ENCODE results near the gene ST8SIA6.

ST8SIA6 gene

GRCh38 chr10:17383801-17384555, 70.4 kb downstream of the ST8SIA6 start:
- DNase-seq: no peak

DNA sequence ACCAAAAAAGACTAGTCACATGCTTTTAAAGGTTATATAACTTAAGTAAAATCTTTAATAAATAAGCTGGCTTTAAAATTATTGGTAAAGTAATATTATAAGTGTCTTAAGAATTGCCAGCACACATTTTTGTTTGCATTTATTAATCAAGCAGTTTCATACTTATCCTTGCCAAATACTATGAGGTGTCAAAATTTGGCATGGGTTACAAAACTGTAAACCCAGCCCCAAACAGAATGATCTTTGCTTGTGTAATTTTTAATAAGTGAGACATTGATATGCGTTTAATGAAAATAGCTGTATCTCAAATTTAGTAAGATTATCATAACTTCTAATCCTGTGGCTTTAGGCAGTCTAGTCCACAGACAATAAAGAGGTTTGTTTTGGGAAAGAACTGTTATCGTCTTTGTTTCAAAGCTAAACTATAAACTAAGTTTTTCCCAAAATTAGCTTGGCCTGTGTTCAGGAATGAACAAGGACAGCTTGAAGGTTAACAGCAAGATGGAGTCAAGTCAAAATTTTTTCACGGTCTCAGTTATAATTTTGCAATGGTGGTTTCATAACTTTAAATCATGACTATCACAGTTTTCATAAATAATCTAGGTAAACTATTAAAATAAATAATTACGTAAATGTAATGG, 72.8 kb downstream of the ST8SIA6 start:
- no peak for DNase-seq

DNA sequence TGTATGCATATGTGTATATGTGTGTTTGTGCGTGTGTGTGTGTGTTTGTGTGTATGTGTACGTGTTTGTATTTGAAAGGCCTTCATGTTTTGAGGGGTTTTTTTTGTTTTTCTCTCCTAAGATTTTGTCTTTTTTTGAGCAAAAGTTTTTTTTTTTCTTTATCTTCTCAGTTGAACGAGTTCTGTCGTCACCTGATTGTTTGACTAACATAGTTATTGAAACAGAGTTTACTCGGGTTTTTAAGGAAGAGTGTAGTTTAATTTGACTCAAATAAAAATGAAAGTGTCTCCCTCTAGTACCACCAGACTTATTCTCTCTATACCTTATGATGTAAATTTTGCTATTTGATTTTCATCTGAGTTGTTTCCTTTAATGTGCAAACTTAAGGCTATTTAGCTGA, 73.5 kb downstream of the ST8SIA6 start:
- DNase-seq: no peak

GRCh38 chr10:17380016-17380415, 74.4 kb downstream of the ST8SIA6 start:
- no peak for DNase-seq

DNA sequence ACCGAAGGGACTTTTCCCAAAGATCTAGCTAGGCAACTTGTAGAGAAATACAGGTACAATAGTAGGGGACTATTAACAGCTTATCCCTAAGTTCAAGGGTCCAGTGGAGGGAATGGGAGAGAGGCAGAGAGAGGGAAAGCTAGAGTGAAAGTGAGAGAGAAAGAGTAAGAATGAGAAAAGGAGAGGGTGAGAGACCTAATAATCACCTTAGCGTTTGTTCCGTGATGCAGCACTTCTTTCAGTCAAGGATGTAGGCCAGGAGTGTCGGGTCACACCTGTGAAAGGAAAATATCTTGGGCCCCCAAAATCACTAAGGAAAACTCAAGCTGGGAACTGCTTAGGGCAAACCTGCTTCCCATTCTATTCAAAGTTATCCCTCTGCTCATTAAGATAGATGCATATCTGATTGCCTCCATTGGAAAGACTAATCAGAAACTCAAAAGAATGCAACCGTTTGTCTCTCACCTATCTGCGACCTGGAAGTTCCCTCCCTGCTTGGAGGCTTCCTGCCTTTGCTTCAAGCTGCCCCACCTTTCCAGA, 75.2 kb downstream of the ST8SIA6 start:
- DNase-seq: no peak

- DNase-seq: no peak
Measured at GRCh38 chr10:17375936-17376584, 78.3 kb downstream of the ST8SIA6 start.

DNA sequence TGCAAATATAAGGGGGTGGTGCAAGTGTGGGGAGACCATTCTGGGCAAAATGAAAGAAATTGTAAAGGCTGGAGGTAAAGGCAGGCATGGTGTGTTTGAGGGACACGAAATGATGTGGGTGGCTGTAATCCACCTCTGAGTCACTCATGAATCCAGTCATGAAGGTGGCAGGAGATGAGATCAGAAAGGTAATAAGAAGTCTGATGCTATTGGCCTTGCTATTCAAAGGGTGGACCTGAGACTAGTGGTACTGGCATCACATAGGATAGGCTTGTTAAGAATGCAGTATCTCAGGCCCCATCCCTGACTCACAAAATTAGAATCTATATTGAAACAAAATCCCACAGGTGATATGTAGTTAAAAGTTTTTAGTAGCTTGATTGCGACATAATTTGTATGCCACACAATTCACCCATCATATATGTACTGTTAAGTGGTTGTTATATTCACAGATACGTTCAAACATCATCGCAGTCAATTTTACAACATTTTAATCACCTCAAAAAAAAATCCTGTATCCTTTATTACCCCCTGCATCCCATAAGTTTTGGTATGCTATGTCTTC, 85.6 kb downstream of the ST8SIA6 start:
- DNase-seq: no peak

GRCh38 chr10:17366705-17367104, 87.7 kb downstream of the ST8SIA6 start:
- no peak for DNase-seq

DNA sequence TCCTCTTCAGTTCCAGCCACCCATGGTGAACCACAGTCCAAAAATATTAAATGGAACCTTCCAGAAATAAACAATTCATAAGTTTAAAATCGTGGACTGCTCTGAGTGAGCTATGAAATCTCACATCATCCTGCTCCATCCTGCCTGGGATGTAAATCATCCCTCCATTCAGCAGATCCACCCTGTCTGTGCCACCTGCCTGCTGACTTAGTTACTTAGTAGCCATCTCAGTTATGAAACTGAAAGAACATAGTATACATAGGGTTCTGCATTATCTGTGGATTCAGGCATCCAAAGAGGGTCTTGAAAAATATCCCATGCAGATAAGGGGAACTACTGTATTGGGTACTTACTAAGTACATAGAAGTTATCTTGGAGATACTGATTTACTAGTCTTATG, 89.0 kb downstream of the ST8SIA6 start:
- no peak for DNase-seq

DNA sequence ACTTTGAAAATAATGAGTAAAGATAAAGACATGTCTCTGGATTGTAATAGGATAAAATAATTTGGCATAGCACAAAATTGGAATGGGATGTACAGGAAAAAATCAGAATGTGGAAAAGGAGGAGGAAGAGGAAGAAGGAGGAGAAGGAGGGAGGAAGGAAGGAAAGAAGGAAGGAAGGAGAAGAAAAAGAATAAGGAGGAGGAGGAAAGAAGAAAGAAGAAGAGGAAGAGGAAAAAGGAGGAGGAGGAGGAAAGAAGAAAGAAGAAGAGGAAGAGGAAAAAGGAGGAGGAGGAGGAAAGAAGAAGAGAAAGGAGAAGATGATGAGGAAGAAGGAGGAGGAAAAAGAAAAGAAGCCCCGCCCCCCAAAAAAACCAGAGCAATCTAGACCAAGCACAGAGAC, 95.9 kb downstream of the ST8SIA6 start:
- DNase-seq: no peak

DNA sequence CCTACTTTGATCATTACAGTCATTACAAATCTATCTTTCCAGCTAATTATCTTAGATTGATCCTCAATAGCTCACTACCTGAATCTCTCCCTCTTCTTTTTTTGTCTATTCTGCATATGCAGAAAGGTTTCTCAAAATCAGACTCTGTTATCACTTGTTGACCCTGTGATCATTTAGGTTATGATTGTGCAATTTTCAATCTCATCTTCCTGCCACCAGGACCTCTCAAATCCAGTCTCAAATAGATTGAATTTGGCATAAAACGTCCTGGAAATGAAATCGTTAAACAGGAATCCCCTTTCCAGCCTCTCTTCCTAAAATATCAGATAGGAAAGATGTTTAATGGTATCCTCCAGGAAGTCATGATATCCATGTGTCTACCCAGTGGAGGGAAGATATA, 96.6 kb downstream of the ST8SIA6 start:
- DNase-seq: no peak

DNA sequence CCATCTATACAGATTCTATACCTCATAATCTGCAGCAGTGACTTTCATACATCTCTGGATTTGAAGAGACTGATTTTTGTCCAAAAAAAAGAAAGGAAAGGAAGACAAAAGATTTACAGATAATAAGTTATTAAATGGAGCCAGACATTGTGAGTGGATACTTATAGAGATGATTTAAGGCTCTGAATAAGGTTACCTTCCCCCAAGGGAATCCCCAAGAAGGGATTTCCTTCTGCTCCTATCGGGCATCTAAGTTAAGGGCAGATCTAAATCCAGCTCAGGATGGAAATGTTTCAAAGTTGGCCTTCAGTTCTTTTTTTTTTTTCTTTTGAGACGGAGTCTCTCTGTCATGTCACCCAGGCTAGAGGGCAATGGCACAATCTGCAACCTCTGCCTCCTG, 97.6 kb downstream of the ST8SIA6 start:
- no peak for DNase-seq

DNA sequence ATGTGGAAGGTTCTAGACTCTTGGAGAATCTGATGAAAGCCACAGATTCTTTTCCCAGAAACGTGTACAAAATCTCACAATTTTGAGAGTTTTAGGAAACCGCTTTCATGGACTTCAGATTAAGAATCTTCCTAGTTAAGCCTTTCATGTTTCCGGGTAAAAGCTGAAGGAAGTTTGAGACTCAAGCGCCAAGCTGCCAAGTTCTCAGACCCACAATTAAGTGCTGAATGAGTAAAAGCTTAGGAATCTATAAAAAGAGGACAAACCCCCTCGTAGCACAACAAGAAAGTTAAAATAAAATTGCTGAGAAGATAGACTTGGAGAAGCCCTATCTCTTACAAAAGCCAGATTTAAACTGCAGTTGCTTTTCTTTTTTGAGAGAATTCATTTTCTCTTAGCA, 99.6 kb downstream of the ST8SIA6 start:
- no peak for DNase-seq

- no peak for DNase-seq
Measured at GRCh38 chr10:17353568-17354300, 100.7 kb downstream of the ST8SIA6 start.

- no peak for DNase-seq
Measured at GRCh38 chr10:17352583-17352982, 101.8 kb downstream of the ST8SIA6 start.

DNA sequence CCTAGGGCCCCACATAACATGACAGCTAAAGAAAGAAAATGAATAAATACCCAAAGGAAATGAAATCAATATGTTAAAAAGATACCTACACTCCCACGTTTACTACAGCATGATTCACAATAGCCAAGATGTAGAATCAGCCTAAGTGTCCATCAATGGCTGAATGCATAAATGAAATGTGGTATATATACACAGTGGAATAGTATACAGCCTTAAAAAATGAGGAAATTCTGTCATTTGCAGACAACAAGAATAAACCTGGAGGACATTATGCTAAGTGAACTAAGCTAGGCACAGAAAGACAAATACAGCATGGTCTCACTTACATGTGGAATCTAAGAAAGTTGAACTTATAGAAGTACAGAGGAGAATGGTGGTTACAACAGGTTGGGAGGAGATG, 102.9 kb downstream of the ST8SIA6 start:
- DNase-seq: no peak

GRCh38 chr10:17349717-17350116, 104.7 kb downstream of the ST8SIA6 start:
- DNase-seq: no peak

GRCh38 chr10:17348501-17349349, 105.7 kb downstream of the ST8SIA6 start:
- DNase-seq: peak; percentile 55

DNA sequence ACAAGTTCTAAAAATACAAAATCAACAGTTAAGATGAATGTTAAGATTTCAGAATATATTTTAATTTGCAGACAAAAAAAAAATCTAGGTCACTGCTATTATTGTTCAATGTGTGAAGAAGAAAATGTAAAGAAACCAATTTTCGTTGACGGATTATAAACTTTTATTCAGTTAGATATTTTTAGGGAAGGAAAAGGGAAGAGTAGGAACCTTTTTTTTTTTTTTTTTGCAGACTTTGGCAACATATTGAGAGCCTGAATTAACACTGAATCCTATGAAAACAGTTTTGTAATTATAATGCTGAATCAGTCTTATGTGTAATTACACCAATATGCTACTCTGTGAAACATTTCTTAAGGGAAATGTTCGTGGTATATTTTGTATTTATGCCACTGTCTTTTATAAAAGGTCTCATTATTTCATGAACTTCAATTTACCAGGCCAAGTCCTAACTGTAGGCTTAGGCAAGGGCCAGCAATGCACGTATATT, 106.3 kb downstream of the ST8SIA6 start:
- DNase-seq: no peak

- DNase-seq: no peak
Measured at GRCh38 chr10:17344206-17344605, 110.2 kb downstream of the ST8SIA6 start.

GRCh38 chr10:17343118-17343517, 111.3 kb downstream of the ST8SIA6 start:
- no peak for DNase-seq
